HG03103 (cell line): ENCODE measurements around the gene ATP6V0B.

Source experiments
- ATAC-seq: cut with Tn5 transposase; IDR thresholded peaks from one replicate; pipeline ENCODE4 v1.9.1; 2021; ENCODE audit warnings: low read depth; ENCODE audit not compliant: unreplicated experiment

Gene ATP6V0B

GRCh38 chr1:43974443-43975248 lies at the start of gene ATP6V0B:
ATP6V0B (plus strand) TSS chr1:43974960; CDS start chr1:43975041, 81 bp downstream.
- peak; percentile 61 for ATAC-seq

- no peak for ATAC-seq
These were observed 48.9 kb upstream of the ATP6V0B start for GRCh38 chr1:43925846-43926245.

- no peak for ATAC-seq
These were observed 44.4 kb upstream of the ATP6V0B start for GRCh38 chr1:43930168-43930948.

- no peak for ATAC-seq
These were observed 43.8 kb upstream of the ATP6V0B start for GRCh38 chr1:43930949-43931275.

- ATAC-seq: no peak
These were observed 42.8 kb upstream of the ATP6V0B start for GRCh38 chr1:43931711-43932660.

- no peak for ATAC-seq
These were observed 41.9 kb upstream of the ATP6V0B start for GRCh38 chr1:43932786-43933385.

GRCh38 chr1:43933386-43934100 lies 41.2 kb upstream of the ATP6V0B start, which contains the start of gene ARTN:
ARTN (plus strand) TSS chr1:43933801; CDS start chr1:43935657, 1,856 bp downstream.
- no peak for ATAC-seq

- ATAC-seq: no peak
These were observed 40.4 kb upstream of the ATP6V0B start for GRCh38 chr1:43934101-43934985.

- ATAC-seq: no peak
These were observed 39.8 kb upstream of the ATP6V0B start for GRCh38 chr1:43934986-43935324.

- ATAC-seq: no peak
These were observed 38.9 kb upstream of the ATP6V0B start for GRCh38 chr1:43935711-43936427.

GRCh38 chr1:43936431-43937151 lies 38.2 kb upstream of the ATP6V0B start:
- ATAC-seq: no peak

GRCh38 chr1:43937179-43937865 lies 37.4 kb upstream of the ATP6V0B start:
- ATAC-seq: no peak

- ATAC-seq: no peak
These were observed 36.4 kb upstream of the ATP6V0B start for GRCh38 chr1:43938383-43938782.

- ATAC-seq: no peak
These were observed 35.7 kb upstream of the ATP6V0B start for GRCh38 chr1:43938892-43939587.

- ATAC-seq: no peak
These were observed 32.3 kb upstream of the ATP6V0B start for GRCh38 chr1:43942411-43942810.

GRCh38 chr1:43944860-43945259 lies 29.9 kb upstream of the ATP6V0B start:
- no peak for ATAC-seq
